HG02938 (cell line): Measurements from ENCODE around the gene MEGF10.

Experiments used
- ATAC-seq: cut with Tn5 transposase; IDR thresholded peaks from one replicate; pipeline ENCODE4 v1.9.1; 2021; ENCODE audit warnings: mild to moderate bottlenecking, moderate library complexity; ENCODE audit not compliant: unreplicated experiment

The MEGF10 gene

DNA sequence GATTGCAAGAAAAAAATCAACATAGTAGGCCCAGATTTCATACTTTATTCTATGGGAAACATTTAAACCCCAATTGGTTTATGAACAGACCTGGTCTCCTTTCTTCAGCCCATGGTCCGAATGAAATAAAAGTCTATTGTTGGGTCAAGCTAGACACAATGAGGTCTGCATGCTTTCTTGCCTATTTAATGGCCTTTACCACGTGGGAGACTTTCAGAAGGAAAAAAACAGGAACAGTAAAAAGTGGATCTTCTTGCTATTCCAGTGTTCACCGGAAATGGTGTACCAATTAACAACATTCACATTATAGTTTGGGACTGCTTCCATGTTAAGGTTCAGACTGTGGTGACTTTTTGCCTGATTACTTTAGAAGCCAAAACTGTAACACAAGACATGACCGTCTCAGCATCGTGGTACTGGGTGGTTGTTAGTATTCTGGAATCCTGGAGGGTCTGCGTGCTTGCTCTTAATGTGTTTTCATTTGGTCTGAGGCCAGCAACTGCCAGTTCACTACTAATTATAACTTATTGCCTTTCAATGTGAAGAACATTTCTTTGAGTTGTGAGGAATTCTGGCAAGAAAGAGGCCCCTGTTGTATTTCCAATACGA is 141.5 kb downstream of the MEGF10 start:
- ATAC-seq = no peak

DNA sequence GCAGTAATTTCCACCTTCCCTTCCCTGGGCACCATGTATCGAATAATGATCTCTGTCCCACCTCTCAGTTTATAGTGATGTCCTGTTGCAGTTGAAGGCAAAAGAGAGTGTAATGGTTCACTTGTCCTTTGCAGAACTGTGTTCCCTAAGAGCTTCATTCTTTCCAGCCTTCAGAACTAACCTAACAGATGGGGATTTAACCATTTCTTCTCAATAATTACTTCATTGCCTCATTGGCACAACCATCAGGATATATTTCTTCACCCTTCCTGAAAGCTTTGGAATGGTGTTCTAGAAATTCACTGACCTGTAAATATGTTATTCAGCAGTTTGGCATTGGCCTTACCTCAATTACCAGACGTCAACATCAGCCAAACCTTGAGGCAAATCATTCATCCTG is 142.9 kb downstream of the MEGF10 start:
- no peak for ATAC-seq

DNA sequence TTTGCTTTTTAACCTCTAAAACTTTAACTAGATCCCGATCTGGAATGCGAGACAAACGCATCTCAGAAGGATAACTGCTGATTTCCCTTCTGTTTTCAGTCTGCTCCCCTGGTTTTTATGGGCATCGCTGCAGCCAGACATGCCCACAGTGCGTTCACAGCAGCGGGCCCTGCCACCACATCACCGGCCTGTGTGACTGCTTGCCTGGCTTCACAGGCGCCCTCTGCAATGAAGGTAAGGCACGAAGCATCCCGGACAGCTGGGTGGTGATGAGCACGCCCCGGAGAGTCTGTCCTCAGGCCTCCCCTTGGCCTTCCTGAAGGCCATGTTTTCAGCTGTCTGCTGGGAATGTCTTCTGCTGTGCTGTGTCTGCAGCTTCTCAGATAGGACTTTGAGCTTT is 144.0 kb downstream of the MEGF10 start:
- no peak for ATAC-seq

DNA sequence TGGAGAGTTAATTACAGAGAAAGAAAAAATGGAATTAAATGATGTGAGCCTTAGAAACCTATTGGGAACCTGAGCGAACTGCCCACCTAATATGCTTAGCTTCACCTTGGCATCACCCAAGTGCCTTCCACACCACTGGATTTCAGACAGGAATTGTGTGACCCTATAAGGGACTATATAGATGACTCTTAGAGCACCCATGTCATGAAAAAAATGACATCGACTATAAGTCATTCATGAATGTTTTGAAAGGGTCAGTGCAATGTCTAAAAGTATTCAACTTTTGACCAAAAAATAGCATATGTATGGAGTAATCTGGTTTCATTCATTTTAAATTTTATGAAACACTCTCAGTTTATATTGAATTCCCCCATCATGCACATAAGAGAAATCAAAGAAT is 145.2 kb downstream of the MEGF10 start:
- ATAC-seq = no peak

DNA sequence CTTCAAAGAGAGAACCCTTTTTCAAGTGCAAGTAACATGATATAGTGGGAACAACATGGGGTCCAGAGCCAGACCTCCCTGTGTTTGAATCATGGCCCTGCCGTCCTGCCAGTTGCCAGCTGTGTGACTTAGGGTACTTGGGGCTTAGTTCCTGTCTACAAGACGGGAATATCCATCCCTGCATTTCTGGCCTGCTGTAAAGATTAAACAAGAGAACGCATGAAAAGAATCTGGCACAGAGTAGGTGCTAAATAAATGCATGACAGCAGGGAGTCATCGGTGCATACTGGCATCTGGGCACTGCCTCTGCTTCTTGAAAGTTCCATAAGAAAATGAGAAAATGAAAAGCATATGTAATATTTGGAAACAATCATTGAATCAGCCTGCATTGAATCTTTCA is 149.0 kb downstream of the MEGF10 start:
- ATAC-seq = no peak

DNA sequence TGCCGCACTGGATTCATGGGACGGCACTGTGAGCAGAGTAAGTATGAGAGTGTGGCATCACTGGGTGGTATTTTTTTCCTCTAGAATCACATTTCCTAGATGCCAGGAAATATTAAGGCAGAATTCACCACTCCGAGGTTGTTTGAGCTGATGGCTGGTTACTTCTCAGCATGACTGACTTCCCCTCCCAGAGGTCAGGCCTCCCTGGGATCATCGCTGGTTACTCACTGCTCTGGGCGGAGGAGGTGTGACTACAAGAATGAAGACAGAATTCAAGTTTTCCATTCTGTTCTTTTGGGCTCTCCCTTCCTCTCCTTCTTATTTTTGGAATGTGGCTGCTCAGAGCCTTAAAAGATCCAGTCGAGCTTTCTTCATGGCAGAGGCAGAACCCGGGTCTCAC is 150.2 kb downstream of the MEGF10 start:
- ATAC-seq = no peak

DNA sequence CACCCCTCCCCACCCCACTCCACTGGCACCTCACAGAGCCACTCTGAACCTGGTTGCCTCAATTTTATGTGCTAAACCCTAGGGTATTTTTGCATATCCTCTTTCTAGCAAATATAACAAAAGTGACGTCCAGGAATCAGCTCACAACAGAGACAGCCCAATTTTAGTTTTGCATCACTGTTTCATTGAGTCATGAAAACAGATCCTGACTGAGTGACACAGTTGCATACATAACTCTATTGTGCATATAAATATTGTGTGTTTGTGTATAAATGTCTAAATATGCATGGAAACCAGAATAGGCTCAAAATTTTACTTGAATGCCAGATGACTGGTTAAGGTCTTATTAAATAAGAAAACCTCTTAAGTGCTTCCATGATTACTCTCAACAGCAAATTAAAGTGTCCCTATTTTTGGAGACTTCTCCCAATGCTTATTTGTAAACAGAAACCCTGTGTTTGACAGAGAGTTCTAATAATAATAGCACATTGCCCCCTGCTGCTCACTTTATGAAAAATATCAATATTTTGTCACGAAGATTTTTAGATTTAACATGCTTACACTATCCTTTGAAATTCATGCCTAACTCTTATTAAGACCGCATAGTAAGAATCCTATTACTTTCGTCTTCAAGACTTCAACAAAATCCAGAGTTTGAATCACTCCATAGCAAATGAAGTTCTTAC is 151.3 kb downstream of the MEGF10 start:
- ATAC-seq = no peak

DNA sequence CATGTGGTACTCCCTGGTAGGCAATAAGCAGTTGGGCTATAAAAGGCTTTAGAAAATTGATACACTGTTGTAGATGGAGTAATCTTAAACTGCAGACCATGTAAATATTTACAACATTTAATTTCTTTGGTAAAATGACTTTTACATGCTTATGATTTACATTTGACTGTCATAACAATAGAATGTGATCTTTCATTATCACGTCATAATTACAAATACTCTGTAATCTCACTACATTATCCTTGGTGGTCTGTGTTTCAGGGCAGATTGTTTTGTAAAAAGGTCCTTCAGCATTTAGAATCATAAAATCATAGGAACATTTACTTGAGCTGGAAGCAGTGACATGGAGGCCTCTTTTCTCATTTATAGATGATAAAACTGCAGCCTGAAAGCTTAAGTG is 153.6 kb downstream of the MEGF10 start:
- ATAC-seq = no peak

DNA sequence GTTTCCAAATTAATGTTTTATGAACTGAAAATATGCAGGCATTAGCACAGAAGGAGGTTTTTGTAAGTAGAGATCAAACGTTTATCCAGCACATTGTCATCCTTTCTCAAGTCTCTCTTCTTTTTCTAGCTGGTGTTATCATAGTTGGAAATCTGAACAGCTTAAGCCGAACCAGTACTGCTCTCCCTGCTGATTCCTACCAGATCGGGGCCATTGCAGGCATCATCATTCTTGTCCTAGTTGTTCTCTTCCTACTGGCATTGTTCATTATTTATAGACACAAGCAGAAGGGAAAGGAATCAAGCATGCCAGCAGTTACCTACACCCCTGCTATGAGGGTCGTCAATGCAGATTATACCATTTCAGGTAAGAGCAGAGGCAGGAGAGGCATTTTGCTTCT is 154.7 kb downstream of the MEGF10 start:
- ATAC-seq = no peak

DNA sequence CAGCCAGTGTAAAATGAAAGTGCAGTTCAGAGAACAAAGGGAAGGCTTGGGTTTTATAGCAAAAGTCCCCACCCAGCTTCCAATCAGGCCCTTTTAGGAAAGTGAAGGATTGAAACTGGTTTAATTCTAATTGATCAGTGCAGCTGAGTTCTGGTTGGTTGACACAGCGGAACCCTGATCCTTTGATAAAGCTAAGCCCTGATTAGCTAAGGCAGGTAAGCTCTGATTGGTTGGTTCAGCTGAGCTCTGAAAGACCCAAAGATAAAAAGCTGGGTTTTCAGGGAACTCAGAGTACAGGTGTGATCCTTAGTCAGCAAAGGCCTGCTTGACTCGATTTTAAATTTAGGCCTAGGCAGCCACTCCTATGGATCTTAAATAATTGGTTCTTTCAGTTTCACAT is 156.0 kb downstream of the MEGF10 start:
- no peak for ATAC-seq

DNA sequence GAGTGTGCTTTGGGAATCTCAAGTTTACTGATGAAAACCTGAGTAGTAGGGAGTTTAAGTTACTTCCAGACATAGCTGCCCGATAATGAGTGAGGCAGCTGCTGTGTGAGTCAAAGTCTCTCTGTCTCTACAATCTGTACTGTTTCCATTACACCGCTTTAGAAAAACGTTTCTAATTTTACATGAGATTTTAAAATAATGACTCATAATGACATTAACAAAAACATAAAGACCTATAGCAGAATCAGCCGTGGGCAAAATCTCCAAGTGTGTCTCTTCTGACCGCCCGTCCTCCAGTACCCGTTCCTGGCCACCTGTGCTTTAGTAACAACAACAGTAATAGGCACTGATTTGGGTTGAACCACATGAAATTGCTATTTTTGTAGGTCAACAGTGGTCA is 157.2 kb downstream of the MEGF10 start:
- no peak for ATAC-seq

DNA sequence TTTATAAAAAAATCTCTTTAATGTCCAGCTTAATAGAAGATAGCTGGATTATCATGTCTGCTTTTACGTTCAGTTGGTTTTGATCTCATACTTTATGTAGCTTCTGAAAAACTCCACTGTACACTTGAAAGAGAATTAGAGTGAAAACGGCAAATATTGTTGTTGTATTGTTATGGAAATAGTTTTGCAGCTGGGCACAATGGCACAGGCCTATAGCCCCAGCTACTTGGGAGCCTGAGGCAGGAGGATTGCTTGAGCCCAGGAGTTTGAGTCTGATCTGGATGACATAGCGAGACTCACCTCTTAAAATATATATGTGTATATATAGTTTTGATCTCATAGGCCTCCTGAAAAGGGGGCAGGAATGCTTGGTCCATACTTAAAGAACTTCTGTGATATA is 159.4 kb downstream of the MEGF10 start:
- no peak for ATAC-seq

DNA sequence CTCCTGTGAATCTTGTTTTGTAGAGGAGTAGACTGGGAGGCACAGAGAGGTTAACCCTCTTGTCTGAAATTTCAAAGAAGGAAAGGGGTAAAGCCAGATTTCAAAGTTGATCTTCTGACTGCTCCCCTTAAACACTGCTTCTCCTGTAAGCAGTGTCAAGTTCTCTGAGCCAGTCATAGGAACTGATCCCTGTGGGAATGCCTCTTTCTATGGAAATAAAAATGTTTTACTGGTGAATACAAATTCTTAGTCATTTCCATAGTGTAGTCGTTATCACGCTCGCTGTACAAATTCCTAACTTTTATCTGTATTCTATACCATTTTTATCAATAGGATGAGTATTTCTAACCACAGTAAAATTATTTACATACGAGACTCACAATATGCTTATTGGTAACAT is 160.5 kb downstream of the MEGF10 start:
- ATAC-seq = no peak

DNA sequence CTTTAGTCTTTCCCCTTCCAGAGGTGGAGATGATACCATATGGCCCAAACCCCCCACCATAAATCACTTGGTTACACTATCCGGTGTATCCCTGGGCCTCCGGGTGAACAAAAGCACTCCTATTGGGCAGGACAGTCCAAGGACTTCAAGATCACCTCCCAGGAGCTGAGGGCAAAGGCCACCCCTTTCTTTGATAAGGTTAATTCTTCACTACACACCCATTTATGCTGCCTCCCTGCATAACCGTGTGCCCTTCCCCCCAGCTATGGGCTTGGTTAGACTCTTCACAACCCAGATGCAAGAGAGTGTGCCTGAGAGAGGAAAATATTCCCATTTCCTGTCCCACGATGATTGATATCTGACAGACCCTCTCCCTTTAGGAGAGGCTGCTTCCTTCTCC is 162.0 kb downstream of the MEGF10 start:
- ATAC-seq = no peak

DNA sequence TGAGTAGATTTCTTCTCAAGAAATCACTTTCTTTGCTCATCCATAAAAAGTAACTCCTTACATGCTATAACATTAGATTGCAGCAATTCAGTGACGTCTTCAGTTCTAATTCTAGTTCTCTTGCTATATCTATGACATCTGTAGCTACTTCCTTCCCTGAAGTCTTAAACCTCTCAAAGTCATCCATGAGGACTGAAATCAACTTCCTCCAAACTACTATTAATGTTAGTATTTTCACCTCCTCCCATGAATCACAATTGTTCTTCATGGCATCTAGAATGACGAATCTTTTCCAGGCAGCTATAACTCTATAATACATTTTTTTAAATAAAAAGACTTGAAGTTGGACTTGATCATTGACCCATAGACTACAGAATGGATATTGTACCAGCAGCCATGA is 180.6 kb downstream of the MEGF10 start:
- ATAC-seq = no peak

DNA sequence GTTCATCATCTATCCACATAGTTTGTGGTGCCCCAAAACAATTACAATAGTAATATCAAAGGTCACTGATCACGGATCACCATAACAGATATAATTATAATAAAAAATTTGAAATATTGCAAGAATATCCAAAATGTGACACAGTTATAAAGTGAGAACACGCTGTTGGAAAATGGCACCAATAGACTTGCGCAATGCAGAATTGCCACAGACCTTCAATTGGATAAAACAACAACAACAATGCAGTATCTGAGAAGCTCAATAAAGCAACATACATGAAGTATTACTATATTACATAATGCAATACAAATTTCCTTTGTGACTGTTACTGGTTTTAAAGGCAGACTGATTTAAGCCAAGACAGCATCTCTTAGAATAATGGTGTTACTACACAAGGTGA is 182.1 kb downstream of the MEGF10 start:
- no peak for ATAC-seq

DNA sequence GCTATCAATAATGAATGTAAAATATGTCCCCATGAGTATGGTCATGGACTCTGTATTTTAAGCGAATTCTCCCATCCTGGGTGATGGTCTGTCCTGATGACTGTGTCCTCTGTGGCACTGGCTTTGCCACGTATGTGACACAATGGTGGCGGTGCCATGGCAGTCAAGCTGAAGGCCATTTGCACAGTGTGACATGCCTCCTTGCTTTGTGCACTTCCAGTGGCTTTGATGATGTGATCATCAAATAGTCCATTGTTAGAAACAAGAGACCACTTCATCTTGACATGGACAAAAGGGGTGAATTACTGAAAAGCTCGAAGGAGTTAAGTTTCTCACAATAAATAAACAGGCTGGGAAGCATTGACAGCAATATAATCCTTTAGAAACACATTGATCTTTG is 195.9 kb downstream of the MEGF10 start:
- no peak for ATAC-seq

DNA sequence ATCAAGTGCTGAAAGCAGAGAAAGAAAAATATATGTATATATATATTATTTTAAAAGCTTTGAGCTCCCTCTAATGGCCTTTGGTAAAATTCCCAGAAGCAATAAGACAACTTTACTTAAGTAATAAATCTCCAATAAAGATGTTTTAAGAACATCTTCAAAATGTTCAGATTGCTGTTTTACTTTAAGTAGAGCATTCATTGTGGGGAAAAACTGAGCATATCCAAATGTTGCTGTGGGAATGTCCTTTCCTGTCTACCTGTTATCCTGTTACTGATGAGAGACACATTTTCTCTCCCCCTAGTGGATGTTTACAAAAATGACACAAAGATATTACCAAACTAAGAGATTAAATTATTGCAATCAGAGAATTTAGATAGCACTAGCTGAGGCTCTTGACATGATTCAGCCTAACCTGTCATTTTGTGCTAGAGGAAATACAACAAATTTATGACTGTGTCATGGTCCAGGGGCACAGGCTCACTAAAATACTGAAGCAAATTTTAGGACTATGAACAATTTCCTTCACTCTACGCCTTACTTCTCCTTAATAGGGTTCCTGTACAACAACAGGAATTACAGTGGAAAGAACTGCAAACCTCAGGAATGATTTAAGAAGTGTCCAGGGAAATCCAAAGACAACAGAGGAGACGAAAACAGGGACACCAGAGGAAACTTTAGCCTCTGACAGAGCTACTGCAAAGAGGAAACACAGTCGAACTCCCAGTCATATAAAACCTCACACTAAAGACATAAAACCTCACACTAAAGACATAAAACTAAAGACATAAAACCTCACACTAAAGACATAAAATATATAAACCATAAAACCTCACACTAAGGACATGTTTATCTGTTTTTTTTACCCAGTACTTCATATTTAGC is 202.5 kb downstream of the MEGF10 start:
- ATAC-seq = peak; percentile 89

DNA sequence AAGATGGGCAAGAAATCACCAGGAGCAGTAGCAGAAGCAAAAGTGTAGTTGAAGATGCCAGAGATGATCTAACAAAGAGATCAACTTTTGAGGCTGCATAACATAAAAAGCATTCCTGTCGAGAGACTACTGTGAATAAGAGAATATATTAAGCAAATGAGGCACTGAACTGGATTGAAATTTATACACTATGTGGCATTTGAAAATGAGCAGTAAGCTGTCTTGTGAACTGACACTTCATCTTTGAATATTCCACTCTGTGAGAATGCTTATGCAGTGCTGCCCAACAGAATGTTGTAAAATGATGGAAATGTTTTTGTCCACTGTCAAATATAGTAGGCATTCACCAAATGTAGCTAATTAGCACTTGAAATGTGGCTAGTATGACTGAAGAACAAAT is 208.0 kb downstream of the MEGF10 start:
- ATAC-seq = no peak

DNA sequence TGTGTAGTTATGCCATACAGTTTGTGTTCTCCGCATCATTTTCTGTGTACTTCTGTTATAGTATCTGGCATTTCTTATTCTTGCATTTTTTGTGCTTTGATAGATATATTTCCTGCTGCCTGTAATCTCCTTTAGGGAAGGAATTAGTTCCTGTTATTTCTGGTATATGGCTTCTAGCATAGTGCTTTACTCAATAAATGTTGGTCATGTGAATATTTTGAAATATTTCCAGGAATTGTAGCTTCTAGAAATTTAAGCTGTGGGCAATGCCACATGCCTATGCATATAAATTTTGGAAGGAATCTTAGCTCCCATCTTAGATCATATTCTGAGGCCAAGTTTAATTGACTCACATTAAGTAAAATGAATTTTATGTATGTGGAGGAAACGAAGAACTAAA is 215.3 kb downstream of the MEGF10 start:
- no peak for ATAC-seq

DNA sequence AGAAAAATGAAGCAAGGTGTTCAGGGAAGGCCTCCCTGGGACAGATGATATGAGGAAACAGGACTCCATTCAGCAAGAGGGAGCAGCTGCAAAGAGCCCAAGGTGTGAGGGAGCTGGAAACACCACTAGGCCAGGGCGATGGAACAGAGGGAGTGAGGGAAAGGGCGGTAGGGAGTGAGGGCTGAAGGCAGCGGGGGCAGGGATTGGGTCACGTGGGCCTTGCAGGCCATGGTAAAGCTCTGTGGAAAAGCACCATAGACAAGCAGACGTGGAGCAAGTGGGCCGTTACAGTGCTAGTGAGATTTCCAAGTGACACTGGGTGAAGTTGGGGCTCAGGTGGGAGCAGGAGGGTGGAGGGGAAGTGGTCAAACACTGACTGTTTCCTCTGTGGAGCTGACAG is 216.0 kb downstream of the MEGF10 start:
- no peak for ATAC-seq
